ENCODE results near the gene CTNNA2.

CTNNA2 gene

GRCh38 chr2:79578952-79579351, 66.1 kb downstream of the CTNNA2 start:
- DNase-seq: no peak
- Mint-ChIP-seq H3K4me1 (ENCODE audit: low read depth in 2 of 2) (no peaks in the 10 kb centered on the region), H3K36me3 (ENCODE audit: insufficient read depth) (peaks cover 4% of the 10 kb centered on the region), H3K27ac (no peak overlapping the region), H3K27me3 (no peaks in the 10 kb centered on the region), H3K9me3 (peaks cover 3 to 20% of the 10 kb centered on the region in 2 donors), H3K4me3 (no peak overlapping the region)
- no peak for ATAC-seq (replicated peaks)

DNA sequence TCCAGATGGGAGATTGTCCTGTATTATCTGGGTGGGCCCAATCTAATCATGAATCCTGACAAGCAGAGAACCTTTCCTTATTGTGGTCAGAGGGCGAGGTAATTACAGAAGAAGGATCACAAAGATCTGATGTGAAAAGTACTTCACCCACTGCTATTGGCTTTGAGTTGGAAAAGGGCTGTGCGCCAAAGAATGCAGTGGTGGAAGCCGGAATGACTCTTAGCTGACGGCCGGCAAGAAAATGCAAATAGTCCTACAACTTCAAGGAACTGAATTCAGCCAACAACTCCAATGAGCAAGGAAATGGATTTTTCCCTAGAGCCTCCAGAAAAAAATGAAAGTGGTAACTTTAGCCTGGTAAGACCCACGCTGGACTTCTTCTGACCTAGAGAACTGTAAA, 67.3 kb downstream of the CTNNA2 start:
- Mint-ChIP-seq H3K27ac (no peak overlapping the region), H3K4me1 (ENCODE audit: low read depth in 2 of 2) (no peaks in the 10 kb centered on the region), H3K4me3 (no peak overlapping the region), H3K36me3 (ENCODE audit: insufficient read depth) (no peaks in the 10 kb centered on the region), H3K9me3 (peaks cover 1 to 17% of the 10 kb centered on the region in 2 donors), H3K27me3 (no peaks in the 10 kb centered on the region)
- ATAC-seq (replicated peaks): no peak
- no peak for DNase-seq

GRCh38 chr2:79585701-79586433, 73.0 kb downstream of the CTNNA2 start:
- DNase-seq (no peak), ATAC-seq (replicated peaks) (no peak)
- no peaks in the 10 kb centered on the region for H3K27me3 Mint-ChIP-seq
- peaks cover 12 to 35% of the 10 kb centered on the region in 2 donors for H3K9me3 Mint-ChIP-seq
- H3K27ac Mint-ChIP-seq: no peak overlapping the region
- no peaks in the 10 kb centered on the region for H3K4me1 Mint-ChIP-seq (ENCODE audit: low read depth in 2 of 2)
- H3K4me3 Mint-ChIP-seq: no peak overlapping the region
- no peaks in the 10 kb centered on the region for H3K36me3 Mint-ChIP-seq (ENCODE audit: insufficient read depth)

- Mint-ChIP-seq H3K27ac (no peak overlapping the region), H3K27me3 (no peaks in the 10 kb centered on the region), H3K36me3 (ENCODE audit: insufficient read depth) (no peaks in the 10 kb centered on the region), H3K4me3 (no peak overlapping the region), H3K9me3 (peaks cover 11 to 14% of the 10 kb centered on the region in 2 donors), H3K4me1 (ENCODE audit: low read depth in 2 of 2) (no peaks in the 10 kb centered on the region)
- no peak for ATAC-seq (replicated peaks)
- DNase-seq: no peak
These were observed 78.4 kb downstream of the CTNNA2 start for GRCh38 chr2:79591281-79591680.

- Mint-ChIP-seq H3K27me3 (no peaks in the 10 kb centered on the region), H3K4me1 (ENCODE audit: low read depth in 2 of 2) (no peaks in the 10 kb centered on the region), H3K9me3 (peaks cover 0 to 8% of the 10 kb centered on the region in 2 donors), H3K36me3 (ENCODE audit: insufficient read depth) (no peaks in the 10 kb centered on the region), H3K27ac (no peak overlapping the region), H3K4me3 (no peak overlapping the region)
- ATAC-seq (replicated peaks) (no peak), DNase-seq (no peak)
These were observed 80.5 kb downstream of the CTNNA2 start for GRCh38 chr2:79593237-79593867.

DNA sequence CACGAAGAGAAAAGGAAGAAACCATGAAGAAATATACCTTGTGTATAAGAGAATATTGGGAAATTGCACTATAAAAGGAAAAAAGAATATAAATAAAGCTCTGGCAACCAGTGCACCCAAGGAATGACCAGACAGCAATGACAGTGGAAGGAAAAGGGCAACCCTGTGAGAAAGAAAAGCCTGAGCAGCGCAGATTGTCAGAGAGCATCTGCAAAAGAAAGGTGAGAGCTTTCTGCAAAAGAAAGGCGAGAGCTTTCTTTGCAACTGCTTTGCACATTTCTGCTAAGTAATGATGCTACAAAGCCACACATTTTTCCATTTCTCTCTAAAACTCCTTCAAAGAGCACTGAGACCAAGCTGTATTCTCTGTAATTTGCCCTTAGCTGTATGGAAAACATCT, 83.6 kb downstream of the CTNNA2 start:
- ATAC-seq (replicated peaks) (no peak), DNase-seq (no peak)
- Mint-ChIP-seq H3K27ac (no peak overlapping the region), H3K36me3 (ENCODE audit: insufficient read depth) (no peaks in the 10 kb centered on the region), H3K27me3 (no peaks in the 10 kb centered on the region), H3K4me1 (ENCODE audit: low read depth in 2 of 2) (no peaks in the 10 kb centered on the region), H3K9me3 (peaks cover 0 to 4% of the 10 kb centered on the region in 2 donors), H3K4me3 (no peak overlapping the region)

DNA sequence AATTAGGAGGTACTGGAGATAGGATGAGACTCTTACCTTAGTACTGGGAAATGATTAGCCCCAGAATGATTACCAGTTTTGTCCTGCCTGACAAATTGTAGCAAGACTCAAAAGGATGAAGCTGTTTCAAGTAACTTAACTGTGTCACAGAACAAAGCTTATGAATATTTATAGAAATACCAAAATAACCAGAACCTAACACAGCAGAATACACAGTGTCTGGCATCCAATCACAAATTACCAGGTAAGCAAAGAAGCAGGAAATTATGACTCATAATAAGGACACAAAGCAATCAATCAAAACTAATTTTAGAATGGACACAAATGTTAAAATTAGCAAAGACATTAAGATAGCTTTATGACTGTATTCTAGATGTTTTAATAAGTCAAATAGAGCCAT, 91.9 kb downstream of the CTNNA2 start:
- no peak overlapping the region for H3K27ac Mint-ChIP-seq
- peaks cover 3 to 9% of the 10 kb centered on the region in 2 donors for H3K9me3 Mint-ChIP-seq
- no peaks in the 10 kb centered on the region for H3K27me3 Mint-ChIP-seq
- no peaks in the 10 kb centered on the region for H3K4me1 Mint-ChIP-seq (ENCODE audit: low read depth in 2 of 2)
- no peak for ATAC-seq (replicated peaks)
- H3K4me3 Mint-ChIP-seq: no peak overlapping the region
- DNase-seq: no peak
- H3K36me3 Mint-ChIP-seq (ENCODE audit: insufficient read depth): no peaks in the 10 kb centered on the region

- Mint-ChIP-seq H3K36me3 (ENCODE audit: insufficient read depth) (no peaks in the 10 kb centered on the region), H3K4me1 (ENCODE audit: low read depth in 2 of 2) (no peaks in the 10 kb centered on the region), H3K4me3 (no peak overlapping the region), H3K27ac (no peak overlapping the region), H3K27me3 (no peaks in the 10 kb centered on the region), H3K9me3 (peaks cover 0 to 4% of the 10 kb centered on the region in 2 donors)
- ATAC-seq (replicated peaks): no peak
- DNase-seq: no peak
These were observed 98.7 kb downstream of the CTNNA2 start for GRCh38 chr2:79611448-79612016.

- no peak for ATAC-seq (replicated peaks)
- H3K9me3 Mint-ChIP-seq: peaks cover 4 to 7% of the 10 kb centered on the region in 2 donors
These were observed 100.1 kb downstream of the CTNNA2 start for GRCh38 chr2:79612999-79613398.

DNA sequence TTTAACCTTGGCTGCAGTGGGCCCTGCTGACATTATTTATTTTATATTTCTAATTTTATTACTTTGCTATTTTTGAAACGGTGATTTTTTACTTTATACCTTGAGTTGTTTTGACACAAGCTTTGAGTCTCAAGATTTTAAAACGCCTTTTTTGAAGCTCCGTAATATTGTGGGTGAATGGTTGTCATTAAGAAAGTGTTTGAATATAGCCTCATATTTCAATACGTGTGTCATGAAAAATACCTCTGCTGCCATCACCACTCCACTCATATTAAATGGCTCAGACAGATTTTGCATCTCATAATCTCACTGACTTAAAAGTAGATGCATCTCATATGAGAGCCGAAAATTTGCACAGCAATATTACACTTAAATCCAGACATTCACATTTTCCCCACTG, 106.6 kb downstream of the CTNNA2 start:
- DNase-seq (no peak), ATAC-seq (replicated peaks) (no peak)
- no peaks in the 10 kb centered on the region for H3K27me3 Mint-ChIP-seq
- H3K4me1 Mint-ChIP-seq (ENCODE audit: low read depth in 2 of 2): no peaks in the 10 kb centered on the region
- H3K4me3 Mint-ChIP-seq: no peak overlapping the region
- H3K36me3 Mint-ChIP-seq (ENCODE audit: insufficient read depth): no peaks in the 10 kb centered on the region
- no peak overlapping the region for H3K27ac Mint-ChIP-seq
- peaks cover 3 to 30% of the 10 kb centered on the region in 2 donors for H3K9me3 Mint-ChIP-seq

More at GRCh38 chr2:79612999-79613398, 100.1 kb downstream of the CTNNA2 start:
- Mint-ChIP-seq H3K4me3 (no peak overlapping the region), H3K36me3 (ENCODE audit: insufficient read depth) (no peaks in the 10 kb centered on the region), H3K4me1 (ENCODE audit: low read depth in 2 of 2) (no peaks in the 10 kb centered on the region), H3K27me3 (no peaks in the 10 kb centered on the region), H3K27ac (no peak overlapping the region)
- DNase-seq: no peak

- Mint-ChIP-seq H3K27me3 (no peaks in the 10 kb centered on the region), H3K4me3 (no peak overlapping the region), H3K27ac (no peak overlapping the region), H3K36me3 (ENCODE audit: insufficient read depth) (no peaks in the 10 kb centered on the region), H3K4me1 (ENCODE audit: low read depth in 2 of 2) (no peaks in the 10 kb centered on the region), H3K9me3 (peaks cover 3 to 32% of the 10 kb centered on the region in 2 donors)
- DNase-seq (no peak), ATAC-seq (replicated peaks) (no peak)
These were observed 107.1 kb downstream of the CTNNA2 start for GRCh38 chr2:79619976-79620375.

DNA sequence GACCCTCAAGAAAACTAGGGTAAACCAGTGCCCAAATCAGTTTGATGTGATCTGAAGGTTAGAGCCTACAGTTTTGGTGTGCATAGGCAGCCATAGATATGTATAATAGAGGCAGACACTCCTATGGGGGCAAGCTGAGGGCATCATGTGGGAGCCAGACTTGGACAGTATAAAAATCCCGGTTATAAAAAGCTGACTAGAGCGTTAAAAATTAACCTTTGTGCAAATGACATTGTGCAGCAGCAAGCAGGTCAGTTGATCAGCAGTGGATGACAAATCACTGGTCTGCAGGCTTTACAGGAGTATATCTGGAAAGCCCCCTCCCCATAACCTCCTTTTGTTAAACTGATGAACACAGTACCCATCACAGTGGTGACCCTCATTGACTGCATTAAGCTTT, 107.8 kb downstream of the CTNNA2 start:
- no peak for ATAC-seq (replicated peaks)
- H3K27ac Mint-ChIP-seq: no peak overlapping the region
- no peaks in the 10 kb centered on the region for H3K36me3 Mint-ChIP-seq (ENCODE audit: insufficient read depth)
- H3K27me3 Mint-ChIP-seq: no peaks in the 10 kb centered on the region
- no peak overlapping the region for H3K4me3 Mint-ChIP-seq
- no peaks in the 10 kb centered on the region for H3K4me1 Mint-ChIP-seq (ENCODE audit: low read depth in 2 of 2)
- DNase-seq: no peak
- H3K9me3 Mint-ChIP-seq: peaks cover 3 to 39% of the 10 kb centered on the region in 2 donors

- H3K27me3 Mint-ChIP-seq: no peaks in the 10 kb centered on the region
- H3K9me3 Mint-ChIP-seq: peaks cover 3 to 44% of the 10 kb centered on the region in 2 donors
- DNase-seq: no peak
- no peaks in the 10 kb centered on the region for H3K36me3 Mint-ChIP-seq (ENCODE audit: insufficient read depth)
- no peaks in the 10 kb centered on the region for H3K4me1 Mint-ChIP-seq (ENCODE audit: low read depth in 2 of 2)
- no peak overlapping the region for H3K4me3 Mint-ChIP-seq
- no peak for ATAC-seq (replicated peaks)
- no peak overlapping the region for H3K27ac Mint-ChIP-seq
These were observed 108.4 kb downstream of the CTNNA2 start for GRCh38 chr2:79621252-79621651.

GRCh38 chr2:79621755-79622154, 108.9 kb downstream of the CTNNA2 start:
- DNase-seq: no peak
- Mint-ChIP-seq H3K27ac (no peak overlapping the region), H3K36me3 (ENCODE audit: insufficient read depth) (no peaks in the 10 kb centered on the region), H3K9me3 (peaks cover 3 to 49% of the 10 kb centered on the region in 2 donors), H3K4me1 (ENCODE audit: low read depth in 2 of 2) (no peaks in the 10 kb centered on the region), H3K27me3 (no peaks in the 10 kb centered on the region), H3K4me3 (no peak overlapping the region)
- ATAC-seq (replicated peaks): no peak

Data from effector memory CD8-positive, alpha-beta T cell (primary cell).